Hepatocyte (in vitro differentiated cells): ENCODE data around the gene ATP1A1.

Source experiments
- CTCF ChIP-seq: fragments of 200-600 bp; sonication (generic); IDR thresholded peaks from 2 replicates; pipeline ENCODE4 v1.5.1; 2016; ENCODE audit warnings: antibody characterized with exemption, mild to moderate bottlenecking; ENCODE audit not compliant: poor library complexity
- EZH2phosphoT487 ChIP-seq: fragments of 200-600 bp; sonication (generic); IDR thresholded peaks from one replicate; pipeline ENCODE4 v1.6.1; 2018; ENCODE audit warnings: antibody characterized with exemption, mild to moderate bottlenecking, low read depth, moderate library complexity; ENCODE audit not compliant: unreplicated experiment, severe bottlenecking

- no peak for TF ChIP-seq CTCF
- TF ChIP-seq EZH2phosphoT487 = no peak
Measured at GRCh38 chr1:116376729-116377086, 3.7 kb downstream of the ATP1A1 start.
